SK-N-MC (cell line): ENCODE measurements around the gene UROS.

Experiments used
- EZH2 ChIP-seq: fragments of 200-600 bp; sonication (generic); IDR thresholded peaks from one replicate; pipeline ENCODE4 v1.6.1; 2017; ENCODE audit warnings: antibody characterized with exemption
- FOXP2 ChIP-seq: optimal IDR thresholded peaks from 2 replicates; pipeline ENCODE3; 2011; ENCODE audit warnings: mild to moderate bottlenecking, moderate library complexity; ENCODE audit not compliant: insufficient read depth; ENCODE audit errors: extremely low read length, control extremely low read depth

DNA sequence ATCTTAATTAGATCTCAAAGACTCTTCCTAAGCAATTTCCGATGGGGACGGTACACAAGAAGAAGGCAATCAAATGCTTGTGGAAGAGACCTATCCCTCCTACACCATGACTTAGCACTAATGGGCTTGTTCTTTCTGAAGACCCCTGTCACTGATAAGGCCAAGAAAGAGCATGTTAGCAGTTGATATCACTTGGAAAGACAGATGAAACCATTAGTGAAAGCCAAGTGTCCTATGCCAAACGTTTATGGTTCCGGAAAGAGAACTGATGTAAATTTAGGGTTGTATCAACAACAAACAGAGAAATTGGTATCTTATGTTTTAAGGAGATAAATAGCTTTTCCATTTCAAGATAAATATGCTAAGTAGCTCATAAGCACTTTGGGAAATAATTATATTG is 6.5 kb downstream of the UROS start:
- TF ChIP-seq EZH2: no peak
- TF ChIP-seq FOXP2: no peak
